ENCODE results near the gene MAP6.

DNA sequence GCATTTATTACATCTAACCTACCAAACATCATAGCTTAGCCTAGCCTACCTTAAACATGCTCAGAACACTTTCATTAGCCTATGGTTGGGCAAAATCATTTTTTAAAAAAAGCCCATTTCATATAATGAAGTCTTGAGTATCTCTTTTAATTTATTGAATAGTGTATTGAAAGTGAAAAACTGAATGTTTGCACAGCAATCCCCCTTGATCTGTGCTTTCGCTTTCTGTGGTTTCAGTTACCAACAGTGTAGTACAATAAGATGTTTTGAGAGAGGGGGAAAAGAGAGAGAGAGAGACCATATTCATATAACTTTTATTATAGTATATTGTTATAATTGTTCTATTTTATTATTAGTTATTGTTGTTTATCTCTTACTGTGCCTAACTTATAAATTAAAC is 8.4 kb upstream of the MAP6 start:
- TF ChIP-seq GATA2 (IDR thresholded peaks at IDR 0.05; ENCODE audit: low read depth, low read length) (no peak), GATA3 (IDR thresholded peaks at IDR 0.05; ENCODE audit: low read depth, low read length) (no peak)
